GM13976 (cell line): ENCODE data around the gene TMTC2.

Source experiments
- DNase-seq: peaks from one replicate; pipeline ENCODE4 v3.0.0; 2012; ENCODE audit warnings: low spot score
- in situ Hi-C: fragments of 300-500 bp; cut with MboI; formaldehyde crosslinking; loops from one replicate; pipeline ENCODE4 v1.12.0; 2022; ENCODE audit warnings: low sequenced_read_pairs, mixed read lengths, inconsistent platforms; ENCODE audit not compliant: unreplicated experiment
- TF ChIP-seq, protein P1 (sequence below): IDR thresholded peaks from 2 replicates; pipeline ENCODE4 v1.5.1; 2012; ENCODE audit warnings: borderline replicate concordance, mild to moderate bottlenecking; ENCODE audit not compliant: insufficient read depth; ENCODE audit errors: extremely low read depth, missing control alignments, control extremely low read depth

TMTC2 gene

GRCh38 chr12:83181074-83181473 is 494.4 kb downstream of the TMTC2 start:
- TF ChIP-seq, protein P1, sequence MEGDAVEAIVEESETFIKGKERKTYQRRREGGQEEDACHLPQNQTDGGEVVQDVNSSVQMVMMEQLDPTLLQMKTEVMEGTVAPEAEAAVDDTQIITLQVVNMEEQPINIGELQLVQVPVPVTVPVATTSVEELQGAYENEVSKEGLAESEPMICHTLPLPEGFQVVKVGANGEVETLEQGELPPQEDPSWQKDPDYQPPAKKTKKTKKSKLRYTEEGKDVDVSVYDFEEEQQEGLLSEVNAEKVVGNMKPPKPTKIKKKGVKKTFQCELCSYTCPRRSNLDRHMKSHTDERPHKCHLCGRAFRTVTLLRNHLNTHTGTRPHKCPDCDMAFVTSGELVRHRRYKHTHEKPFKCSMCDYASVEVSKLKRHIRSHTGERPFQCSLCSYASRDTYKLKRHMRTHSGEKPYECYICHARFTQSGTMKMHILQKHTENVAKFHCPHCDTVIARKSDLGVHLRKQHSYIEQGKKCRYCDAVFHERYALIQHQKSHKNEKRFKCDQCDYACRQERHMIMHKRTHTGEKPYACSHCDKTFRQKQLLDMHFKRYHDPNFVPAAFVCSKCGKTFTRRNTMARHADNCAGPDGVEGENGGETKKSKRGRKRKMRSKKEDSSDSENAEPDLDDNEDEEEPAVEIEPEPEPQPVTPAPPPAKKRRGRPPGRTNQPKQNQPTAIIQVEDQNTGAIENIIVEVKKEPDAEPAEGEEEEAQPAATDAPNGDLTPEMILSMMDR: no peak
- in situ Hi-C loops: no loop called here
- DNase-seq: no peak

DNA sequence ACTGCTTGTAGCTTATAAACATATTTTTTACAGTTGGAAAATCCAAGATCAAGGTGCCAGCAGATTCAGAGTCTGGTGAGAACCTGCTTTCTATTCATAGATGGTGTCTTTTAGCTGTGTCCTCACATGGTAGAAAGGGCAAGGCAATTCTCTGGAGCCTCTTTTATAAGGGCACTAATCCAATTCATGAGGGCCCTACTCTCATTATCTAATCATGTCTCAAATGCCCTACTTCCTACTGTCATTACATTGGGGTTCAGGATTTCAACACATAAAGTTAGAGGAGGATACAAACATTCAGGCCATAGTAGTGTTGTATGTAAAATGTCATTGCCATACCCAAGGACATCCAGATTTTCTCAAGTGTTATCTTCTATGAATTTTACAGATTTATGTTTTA is 496.4 kb downstream of the TMTC2 start:
- in situ Hi-C loops: no loop called here
- TF ChIP-seq, protein P1: no peak
- DNase-seq: no peak
